DOHH2 (cell line): ENCODE results near the gene DYRK1A.

Source experiments
- EZH2phosphoT487 ChIP-seq: fragments of 200-600 bp; sonication (generic); IDR thresholded peaks from 2 replicates; pipeline ENCODE4 v1.6.1; 2017; ENCODE audit warnings: borderline replicate concordance, mild to moderate bottlenecking, antibody characterized with exemption, low read length, moderate library complexity, mixed read lengths
- TF ChIP-seq, protein P1 (sequence below): fragments of 200-600 bp; sonication (generic); IDR thresholded peaks from one replicate; pipeline ENCODE4 v1.5.1; 2014; ENCODE audit warnings: antibody characterized with exemption, mild to moderate bottlenecking, low read depth, low read length; ENCODE audit not compliant: poor library complexity, severe bottlenecking

DNA sequence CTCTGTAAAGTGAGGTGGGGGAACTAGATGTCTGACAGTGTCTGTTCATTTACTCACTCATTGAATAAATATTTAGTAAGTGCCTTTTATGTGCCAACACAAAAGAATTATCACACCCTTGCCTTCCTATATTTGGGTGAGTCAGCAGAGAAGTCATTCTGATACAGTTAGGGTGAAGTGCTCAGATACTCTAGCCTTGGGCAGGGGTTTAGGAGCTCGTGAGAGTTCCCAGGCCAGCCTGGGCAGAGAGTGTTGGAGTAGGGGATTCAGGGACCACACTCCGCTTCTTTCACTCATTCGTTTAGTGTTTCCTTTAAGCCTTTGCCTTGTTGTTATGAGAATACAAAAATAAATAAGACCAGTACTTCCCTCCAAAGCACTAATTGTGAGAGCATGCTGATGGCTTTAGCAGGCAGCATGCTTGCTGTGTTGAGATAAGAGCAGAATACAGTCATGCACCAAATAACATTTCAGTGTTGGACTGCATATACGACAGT lies 83.9 kb downstream of the DYRK1A start:
- TF ChIP-seq, protein P1, sequence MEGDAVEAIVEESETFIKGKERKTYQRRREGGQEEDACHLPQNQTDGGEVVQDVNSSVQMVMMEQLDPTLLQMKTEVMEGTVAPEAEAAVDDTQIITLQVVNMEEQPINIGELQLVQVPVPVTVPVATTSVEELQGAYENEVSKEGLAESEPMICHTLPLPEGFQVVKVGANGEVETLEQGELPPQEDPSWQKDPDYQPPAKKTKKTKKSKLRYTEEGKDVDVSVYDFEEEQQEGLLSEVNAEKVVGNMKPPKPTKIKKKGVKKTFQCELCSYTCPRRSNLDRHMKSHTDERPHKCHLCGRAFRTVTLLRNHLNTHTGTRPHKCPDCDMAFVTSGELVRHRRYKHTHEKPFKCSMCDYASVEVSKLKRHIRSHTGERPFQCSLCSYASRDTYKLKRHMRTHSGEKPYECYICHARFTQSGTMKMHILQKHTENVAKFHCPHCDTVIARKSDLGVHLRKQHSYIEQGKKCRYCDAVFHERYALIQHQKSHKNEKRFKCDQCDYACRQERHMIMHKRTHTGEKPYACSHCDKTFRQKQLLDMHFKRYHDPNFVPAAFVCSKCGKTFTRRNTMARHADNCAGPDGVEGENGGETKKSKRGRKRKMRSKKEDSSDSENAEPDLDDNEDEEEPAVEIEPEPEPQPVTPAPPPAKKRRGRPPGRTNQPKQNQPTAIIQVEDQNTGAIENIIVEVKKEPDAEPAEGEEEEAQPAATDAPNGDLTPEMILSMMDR = no peak
- no peak for TF ChIP-seq EZH2phosphoT487
